Loucy (cell line): ENCODE results near the gene CSNK2A1.

Experiments
- CTCF ChIP-seq: fragments of 200-600 bp; sonication (generic); conservative IDR thresholded peaks from 2 replicates; pipeline ENCODE4 v1.5.1; 2014; ENCODE audit warnings: mild to moderate bottlenecking, antibody characterized with exemption, low read length
- EZH2phosphoT487 ChIP-seq: fragments of 200-600 bp; IDR thresholded peaks from 2 replicates; pipeline ENCODE4 v1.6.1; 2018; ENCODE audit warnings: antibody characterized with exemption, mild to moderate bottlenecking, moderate library complexity, borderline replicate concordance

DNA sequence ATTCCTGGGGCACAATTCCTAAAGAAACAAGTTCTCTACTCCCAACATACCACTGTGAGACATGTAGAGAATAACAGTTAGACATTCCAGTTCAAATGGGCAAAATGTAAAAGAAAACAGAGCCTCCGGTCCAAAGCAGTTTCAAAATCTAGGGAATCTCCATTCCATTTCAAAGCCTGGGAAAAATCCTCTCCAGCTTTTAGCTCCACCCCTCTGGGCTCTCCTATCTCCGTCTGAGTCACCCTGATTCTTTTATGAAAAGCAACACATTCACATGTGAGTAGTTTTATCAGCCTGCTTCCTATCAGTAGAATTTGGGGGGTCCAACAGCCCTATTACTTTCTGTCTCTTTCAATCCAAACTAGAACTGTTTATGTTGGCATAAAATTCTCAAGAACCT is 3.7 kb downstream of the CSNK2A1 start:
- TF ChIP-seq CTCF (no peak), EZH2phosphoT487 (no peak)
